ENCODE data around the gene ANKRD36. TPM values are rescaled to one million over a fixed set of nuclear protein-coding genes. Genes with fewer than 3 reads are reported as not detected.
"Not testable (repeated sequence)": the region's sequence is repeated elsewhere in the genome, so short reads cannot be mapped to it uniquely, and the experiment has no call there.

The ANKRD36 gene
- polyA plus RNA-seq, 1 donor = 12.8 TPM

DNA sequence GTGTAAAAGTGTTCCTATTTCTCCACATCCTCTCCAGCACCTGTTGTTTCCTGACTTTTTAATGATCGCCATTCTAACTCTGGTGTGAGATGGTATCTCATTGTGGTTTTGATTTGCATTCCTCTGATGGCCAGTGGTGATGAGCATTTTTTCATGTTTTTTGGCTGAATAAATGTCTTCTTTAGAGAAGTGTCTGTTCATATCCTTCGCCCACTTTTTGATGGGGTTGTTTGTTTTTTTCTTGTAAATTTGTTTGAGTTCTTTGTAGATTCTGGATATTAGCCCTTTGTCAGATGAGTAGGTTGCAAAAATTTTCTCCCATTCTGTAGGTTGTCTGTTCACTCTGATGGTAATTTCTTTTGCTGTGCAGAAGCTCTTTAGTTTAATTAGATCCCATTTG lies 16.1 kb downstream of the ANKRD36 start:
- not testable (repeated sequence) for DNase-seq

DNA sequence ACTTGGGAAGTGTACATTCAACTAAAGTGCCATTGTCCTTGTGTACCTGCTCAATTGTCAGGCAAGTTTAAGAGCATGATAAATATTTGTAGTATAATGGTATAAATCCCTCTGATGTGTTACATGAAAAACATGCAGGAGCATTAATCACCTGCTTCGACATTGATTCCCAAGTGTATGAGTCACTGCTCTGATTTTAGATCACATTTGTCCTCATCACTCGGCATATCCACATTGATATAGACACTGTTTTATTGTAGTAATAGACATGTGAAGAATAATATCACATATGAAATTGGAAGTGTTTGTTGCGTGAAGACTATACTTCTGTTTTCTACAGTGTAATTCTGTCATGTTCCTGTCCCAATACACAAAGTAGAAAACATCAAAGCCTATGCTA lies 31.1 kb downstream of the ANKRD36 start:
- not testable (repeated sequence) for DNase-seq

DNA sequence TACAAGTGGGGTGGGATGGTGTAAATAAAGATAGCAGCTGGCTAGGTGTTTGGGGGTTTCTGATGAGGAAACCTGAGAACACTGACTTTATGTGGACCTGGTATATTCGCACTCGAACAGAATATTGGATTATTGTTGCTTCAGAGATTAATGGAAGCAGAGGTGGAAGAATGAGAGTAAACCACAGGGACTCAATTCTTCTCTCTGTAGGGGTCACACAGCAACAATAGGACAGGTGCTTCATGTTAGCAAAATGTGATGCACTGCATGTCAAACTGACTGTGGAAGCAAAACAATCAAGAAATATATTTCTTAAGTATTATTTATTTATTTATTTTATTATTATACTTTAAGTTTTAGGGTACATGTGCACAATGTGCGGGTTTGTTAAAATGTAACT lies 53.6 kb downstream of the ANKRD36 start:
- DNase-seq = not testable (repeated sequence)

DNA sequence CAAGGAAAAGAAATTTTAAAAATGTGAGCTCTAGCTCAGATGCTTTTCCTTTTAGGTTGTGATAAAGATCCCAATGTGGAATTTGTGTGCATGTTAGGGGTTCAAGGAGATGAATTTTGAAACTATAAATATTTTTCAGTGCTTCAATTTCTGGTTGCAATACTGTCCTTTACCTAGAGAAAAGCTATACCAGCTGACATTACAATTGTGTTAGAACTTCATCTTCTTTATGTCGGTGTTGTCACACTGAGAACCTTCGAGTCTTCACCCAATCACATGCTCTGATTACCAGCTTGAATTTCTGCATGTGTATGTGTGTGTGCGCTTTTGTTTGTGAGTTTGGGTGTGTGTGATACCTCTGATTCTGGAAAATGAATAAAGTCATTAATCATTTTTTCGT lies 55.0 kb downstream of the ANKRD36 start:
- DNase-seq = not testable (repeated sequence)

DNA sequence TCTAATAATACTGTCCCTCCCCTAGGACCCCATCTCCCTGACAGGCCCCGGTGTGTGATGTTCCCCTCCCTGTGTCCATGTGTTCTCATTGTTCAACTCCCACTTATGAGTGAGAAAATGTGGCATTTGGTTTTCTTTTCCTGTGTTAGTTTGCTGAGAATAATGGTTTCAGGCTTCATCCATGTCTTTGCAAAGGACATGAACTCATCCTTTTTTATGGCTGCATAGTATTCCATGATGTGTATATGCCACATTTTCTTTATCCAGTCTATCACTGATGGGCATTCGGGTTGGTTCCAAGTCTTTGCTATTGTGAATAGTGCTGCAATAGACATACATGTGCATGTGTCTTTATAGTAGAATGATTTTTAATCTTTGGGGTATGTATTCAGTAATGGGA lies 55.6 kb downstream of the ANKRD36 start:
- DNase-seq = not testable (repeated sequence)

DNA sequence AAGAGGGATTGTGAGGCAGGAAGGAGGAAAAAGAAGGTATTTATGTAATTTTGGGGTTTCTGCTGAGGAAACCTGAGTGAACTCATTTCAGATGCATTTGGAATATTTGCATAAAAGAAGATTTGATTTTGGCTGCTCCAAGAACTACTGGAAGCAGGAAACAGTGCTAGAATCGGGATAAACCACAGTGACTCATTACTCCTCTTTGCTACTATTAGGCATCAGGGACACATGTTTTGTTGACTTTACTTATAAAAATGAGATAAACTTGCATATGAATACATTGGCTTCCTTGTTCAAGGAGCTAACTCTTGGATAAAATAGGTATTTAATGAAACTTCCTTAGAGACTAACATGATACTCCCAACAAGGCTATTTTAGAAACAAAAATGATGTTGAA lies 67.4 kb downstream of the ANKRD36 start:
- not testable (repeated sequence) for DNase-seq

DNA sequence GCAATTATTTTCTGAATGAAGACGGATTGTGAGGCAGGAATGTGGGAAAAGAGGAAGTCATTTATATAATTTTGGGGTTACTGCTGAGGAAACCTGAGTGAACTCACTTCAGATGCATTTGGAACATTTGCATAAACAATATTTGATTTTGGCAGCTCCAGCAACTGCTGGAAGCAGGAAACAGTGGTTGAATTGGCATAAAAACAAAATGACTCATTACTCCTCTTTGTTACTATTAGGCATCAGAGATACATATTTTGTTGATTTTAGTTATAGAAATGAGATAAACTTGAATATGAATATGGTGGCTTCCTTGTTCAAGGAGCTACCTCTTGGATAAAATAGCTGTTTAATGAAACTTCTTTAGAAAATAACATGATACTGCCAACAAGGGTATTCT lies 82.4 kb downstream of the ANKRD36 start:
- DNase-seq = not testable (repeated sequence)

DNA sequence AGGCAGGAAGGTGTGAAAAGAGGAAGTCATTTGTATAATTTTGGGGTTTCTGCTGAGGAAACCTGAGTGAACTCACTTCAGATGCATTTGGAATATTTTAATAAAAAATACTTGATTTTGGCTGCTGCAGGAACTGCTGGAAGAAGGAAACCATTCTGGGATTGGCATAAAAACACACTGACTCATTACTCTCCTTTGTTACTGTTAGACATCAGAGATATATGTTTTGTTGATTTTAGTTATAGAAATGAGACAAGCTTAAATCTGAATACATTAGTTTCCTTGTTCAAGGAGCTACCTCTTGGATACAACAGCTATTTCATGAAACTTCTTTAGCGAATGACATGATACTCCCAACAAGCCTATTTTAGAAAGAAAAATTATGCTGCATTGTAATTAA lies 84.3 kb downstream of the ANKRD36 start:
- not testable (repeated sequence) for DNase-seq

DNA sequence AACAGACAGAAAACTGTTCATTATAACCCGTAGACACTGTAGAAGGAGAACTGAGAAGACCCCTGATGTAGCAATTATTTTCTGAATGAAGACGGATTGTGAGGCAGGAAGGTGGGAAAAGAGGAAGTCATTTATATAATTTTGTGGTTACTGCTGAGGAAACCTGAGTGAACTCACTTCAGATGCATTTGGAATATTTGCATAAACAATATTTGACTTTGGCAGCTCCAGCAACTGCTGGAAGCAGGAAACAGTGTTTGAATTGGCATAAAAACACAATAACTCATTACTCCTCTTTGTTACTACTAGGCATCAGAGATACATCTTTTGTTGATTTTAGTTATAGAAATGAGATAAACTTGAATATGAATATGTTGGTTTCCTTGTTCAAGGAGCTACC lies 87.9 kb downstream of the ANKRD36 start:
- not testable (repeated sequence) for DNase-seq

DNA sequence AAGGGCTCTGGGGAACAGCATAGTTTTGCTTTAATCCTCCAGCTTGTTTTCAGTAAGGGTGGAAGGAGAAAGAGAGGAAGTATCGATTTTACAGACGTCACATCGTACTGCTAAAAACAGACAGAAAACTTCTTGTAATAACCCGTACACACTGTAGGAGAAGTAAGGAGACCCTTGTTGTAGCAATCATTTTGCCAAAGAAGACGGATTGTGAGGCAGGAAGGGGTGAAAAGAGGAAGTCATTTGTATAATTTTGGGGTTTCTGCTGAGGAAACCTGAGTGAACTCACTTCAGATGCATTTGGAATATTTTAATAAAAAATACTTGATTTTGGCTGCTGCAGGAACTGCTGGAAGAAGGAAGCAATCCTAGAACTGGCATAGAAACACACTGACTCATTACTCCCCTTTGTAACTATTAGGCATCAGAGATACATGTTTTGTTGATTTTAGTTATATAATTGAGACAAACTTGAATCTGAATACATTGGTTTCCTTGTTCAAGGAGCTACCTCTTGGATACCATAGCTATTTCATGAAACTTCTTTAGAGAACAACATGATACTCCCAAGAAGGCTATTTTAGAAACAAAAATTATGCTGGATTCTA lies 89.8 kb downstream of the ANKRD36 start:
- DNase-seq = not testable (repeated sequence)

DNA sequence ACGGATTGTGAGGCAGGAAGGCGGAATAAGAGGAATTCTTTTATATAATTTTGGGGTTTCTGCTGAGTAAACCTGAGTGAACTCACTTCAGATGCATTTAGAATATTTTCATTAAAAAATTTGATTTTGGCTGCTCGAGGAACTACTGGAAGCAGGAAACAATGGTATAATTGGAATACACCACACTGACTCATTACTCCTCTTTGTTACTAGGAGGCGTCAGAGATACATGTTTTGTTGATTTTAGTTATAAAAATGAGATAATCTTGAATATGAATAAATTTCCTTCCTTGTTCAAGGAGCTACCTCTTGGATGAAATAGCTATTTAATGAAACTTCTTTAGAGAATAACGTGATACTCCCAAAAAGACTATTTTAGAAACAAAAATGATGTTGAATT lies 97.4 kb downstream of the ANKRD36 start:
- no peak for DNase-seq

DNA sequence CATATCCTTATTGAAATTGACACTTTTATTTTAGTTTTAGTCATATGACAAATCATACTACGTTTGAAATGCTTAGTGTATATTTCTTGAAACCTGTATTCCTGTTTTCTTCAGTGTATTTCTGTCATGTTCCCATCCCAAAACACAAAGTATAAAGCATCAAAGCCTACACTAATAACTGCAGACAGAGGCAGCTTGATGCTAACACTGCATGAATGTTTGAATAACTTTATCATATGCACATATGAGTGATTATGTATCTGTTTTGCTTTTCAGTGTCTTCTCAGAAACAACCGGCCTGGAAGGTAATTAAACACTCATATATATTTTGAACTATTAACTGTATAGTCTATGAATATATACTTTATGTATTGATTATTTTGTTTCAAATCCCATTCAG lies 102.1 kb downstream of the ANKRD36 start:
- DNase-seq = not testable (repeated sequence)

DNA sequence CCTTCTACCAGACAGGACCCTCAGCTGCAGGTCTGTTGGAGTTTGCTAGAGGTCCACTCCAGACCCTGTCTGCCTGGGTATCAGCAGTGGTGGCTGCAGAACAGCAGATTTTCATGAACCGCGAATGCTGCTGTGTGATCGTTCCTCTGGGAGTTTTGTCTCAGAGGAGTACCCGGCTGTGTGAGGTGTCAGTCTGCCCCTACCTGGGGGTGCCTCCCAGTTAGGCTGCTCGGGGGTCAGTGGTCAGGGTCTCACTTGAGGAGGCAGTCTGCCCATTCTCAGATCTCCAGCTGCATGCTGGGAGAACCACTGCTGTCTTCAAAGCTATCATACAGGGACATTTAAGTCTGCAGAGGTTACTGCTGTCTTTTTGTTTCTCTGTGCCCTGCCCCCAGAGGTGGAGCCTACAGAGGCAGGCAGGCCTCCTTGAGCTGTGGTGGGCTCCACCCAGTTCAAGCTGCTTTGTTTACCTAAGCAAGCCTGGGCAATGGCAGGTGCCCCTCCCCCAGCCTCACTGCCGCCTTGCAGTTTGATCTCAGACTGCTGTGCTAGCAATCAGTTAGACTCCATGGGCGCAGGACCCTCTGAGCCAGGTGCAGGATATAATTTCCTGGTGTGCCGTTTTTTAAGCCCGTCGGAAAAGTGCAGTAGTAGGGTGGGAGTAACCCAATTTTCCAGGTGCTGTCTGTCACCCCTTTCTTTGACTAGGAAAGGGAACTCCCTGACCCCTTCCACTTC lies 118.1 kb downstream of the ANKRD36 start:
- not testable (repeated sequence) for DNase-seq

DNA sequence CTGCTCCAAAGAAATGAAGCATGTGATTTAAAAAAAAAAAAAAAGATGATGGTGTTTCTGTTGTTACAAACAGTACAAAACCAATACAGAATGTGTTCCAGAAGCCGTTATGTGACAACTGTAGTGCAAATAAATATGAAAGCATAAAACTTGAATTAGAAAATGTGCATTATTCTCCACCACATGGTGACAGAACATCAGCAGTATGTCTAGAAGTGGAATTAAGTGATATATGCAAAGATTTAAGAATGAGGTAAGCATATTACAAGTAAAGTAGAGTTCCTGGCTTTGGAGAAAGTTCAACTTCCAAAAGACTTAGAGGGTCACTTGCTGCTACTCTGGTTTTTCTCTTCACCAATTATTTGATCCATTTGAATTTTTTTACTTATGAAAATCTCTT lies 120.0 kb downstream of the ANKRD36 start:
- not testable (repeated sequence) for DNase-seq

DNA sequence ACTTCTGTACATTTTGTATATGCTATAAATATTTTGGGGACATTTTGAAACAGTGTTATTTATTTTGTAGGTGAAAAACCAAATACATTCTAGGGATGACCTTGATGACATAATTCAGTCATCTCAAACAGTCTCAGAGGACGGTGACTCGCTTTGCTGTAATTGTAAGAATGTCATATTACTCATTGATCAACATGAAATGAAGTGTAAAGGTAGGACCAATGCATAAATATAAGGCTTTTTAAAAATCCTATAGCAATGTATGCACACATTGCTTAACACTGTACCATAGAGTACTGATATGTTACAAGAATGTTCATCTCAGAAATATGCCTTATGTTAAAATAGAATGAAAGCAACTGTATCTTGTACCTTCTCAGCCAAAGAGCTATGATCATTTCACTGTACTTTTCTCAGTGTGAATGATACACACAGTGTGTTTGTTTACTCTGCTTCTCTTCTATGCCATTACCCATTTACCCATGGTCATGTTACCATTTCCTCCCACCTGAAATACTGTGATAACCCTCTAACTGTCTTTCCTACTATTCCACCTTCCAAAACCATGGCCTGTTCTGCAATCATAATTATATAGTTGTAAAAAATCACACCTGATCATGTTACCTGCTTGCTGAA lies 120.8 kb downstream of the ANKRD36 start:
- not testable (repeated sequence) for DNase-seq

DNA sequence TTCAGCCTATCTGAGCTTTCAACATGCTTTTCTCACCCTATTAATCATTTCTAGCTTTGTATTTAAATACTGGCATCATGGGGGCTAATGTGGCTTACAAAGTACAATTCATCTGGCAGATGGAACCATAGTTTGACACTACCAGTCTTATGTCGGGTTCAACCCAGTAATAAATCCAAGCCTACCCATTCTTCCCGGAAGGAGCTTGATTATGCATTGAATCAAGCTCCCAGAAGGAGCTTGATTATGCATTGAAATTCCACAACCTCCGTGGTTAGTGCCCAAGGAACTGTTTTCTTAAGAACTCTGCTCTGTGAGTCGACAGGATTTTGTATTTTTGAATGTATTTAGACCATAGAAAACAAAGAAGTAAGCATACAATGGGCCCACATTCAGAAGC lies 148.2 kb downstream of the ANKRD36 start:
- not testable (repeated sequence) for DNase-seq

DNA sequence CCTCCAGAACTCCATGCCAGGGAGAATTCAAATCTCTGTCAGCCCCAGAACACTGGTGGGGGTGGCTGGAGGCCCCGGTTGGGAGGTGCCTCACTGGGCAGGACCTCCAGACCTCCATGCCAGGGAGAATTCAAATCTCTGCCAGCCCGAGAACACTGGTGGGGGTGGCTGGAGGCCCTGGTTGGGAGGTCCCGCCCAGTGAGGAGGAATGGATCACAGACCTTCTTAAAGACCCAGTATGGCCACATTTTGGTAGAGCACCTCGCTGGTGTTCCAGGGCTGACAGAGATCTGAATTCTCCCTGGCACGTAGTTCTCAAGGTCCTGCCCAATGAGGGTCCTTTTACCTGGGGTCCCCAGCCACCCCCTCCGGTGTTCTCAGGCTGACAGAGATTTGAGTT lies 153.5 kb downstream of the ANKRD36 start:
- DNase-seq = not testable (repeated sequence)

DNA sequence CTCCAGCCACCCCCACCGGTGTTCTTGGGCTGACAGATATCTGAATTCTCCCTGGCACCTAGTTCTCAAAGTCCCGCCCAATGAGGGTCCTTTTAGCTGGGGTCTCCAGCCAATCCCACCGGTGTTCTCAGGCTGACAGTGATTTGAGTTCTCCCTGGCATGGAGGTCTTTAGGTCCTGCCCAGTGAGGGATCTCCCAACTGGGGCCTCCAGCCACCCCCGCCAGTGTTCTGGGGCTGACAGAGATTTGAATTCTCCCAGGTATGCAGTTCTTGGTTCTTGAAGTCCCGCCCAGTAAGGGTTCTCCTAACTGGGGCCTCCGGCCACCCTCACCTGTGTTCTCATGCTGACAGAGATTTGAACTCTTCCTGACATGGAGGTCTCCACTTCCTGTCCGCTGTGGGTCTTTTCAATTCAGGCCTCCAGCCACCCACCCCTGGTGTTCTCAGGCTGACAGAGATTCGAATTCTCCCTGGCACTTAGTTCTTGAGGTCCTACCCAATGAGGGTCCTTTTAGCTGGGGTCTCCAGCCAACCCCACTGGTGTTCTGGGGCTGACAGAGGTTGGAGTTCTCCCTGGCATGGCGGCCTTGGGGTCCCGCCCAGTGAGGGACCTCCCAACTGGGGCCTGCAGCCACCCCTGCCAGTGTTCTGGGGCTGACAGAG lies 154.6 kb downstream of the ANKRD36 start:
- no peak for DNase-seq

DNA sequence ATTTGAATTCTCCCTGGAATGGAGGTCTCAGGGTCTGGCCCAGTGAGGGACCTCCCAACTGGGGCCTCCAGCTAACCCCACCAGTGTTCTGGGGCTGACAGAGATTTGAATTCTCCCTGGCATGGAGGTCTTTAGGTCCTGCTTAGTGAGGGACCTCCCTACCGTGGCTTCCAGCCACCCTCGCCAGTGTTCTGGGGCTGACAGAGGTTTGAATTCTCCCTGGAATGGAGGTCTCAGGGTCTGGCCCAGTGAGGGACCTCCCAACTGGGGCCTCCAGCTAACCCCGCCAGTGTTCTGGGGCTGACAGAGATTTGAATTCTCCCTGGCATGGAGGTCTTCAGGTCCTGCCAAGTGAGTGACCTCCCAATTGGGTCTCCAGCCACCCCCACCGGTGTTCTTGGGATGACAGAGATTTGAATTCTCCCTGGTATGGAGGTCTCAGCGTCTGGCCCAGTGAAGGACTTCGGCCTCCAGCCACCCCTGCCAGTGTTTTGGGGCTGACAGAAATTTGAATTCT lies 155.2 kb downstream of the ANKRD36 start:
- not testable (repeated sequence) for DNase-seq

DNA sequence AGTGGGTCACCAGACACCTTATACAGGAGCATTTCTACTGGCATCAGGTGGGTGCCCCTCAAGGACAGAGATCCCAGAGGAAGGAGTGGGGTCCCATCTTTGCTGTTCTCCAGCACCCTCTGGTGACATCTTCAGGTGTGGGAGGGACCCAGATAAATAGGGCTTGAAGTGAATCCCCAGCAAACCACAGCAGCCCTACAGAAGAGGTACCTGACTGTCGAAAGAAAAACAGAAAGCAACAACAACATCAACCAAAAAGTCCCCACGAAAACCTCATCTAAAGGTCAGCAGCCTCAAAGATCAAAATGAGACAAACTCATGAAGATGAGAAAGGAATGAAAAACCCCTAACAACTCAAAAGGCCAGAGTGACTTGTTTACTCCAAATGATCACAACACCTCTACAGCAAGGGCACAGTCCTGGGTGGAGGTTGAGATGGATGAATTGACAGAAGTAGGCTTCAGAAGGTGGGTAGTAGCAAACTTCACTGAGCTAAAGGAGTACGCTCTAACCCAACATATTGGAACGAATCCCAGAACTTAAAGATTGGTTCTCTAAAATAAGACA lies 163.4 kb downstream of the ANKRD36 start:
- DNase-seq = not testable (repeated sequence)

DNA sequence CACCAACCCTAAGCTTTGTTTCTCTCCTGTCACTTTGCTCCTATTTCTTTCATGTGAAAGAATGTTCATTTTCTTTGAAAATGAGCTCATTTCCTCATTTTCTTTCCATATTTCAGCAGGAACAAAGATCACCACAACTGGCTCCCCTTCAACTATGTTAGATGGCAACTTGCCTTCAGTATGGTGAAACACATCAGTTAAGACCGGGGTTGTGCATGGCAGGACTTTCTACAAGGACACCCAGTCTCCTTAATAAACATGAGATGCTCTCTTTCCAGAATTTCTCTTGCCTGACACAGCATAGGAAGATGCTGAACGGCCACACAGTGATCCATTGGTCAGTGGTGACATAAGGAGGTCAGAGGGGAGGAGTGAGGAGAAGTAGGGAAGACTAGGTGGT lies 172.2 kb downstream of the ANKRD36 start:
- DNase-seq = not testable (repeated sequence)

DNA sequence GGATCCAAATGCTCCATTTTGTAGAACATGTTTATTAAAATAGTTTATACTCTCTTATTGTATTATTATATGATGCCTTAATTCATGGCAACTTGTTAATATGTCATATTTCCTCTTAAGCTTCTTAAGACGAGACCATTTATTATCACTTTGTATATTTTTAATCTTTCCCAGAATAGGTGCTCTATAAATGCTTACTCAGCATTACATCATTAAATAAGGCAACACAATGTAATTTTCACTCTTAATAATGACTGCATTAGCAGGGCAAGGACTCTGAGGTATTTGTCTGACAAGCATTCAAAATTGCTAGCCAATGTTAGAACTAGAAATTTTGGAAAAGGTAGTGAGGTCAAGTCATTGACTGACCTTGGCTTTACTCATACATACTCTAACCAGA lies 180.7 kb downstream of the ANKRD36 start:
- not testable (repeated sequence) for DNase-seq

Data from hindlimb muscle (tissue), 1 donor.